GM19397 (cell line): ENCODE data around the gene STXBP3.

Source experiments
- ATAC-seq: cut with Tn5 transposase; IDR thresholded peaks from one replicate; pipeline ENCODE4 v1.9.1; 2021; ENCODE audit warnings: mild to moderate bottlenecking, moderate library complexity; ENCODE audit not compliant: unreplicated experiment

Gene STXBP3

GRCh38 chr1:108801101-108801500 is 54.6 kb downstream of the STXBP3 start:
- no peak for ATAC-seq

- ATAC-seq = no peak
Observed at GRCh38 chr1:108803548-108803947, 57.1 kb downstream of the STXBP3 start.

- ATAC-seq = no peak
Observed at GRCh38 chr1:108808438-108808837, 62.0 kb downstream of the STXBP3 start.

GRCh38 chr1:108811611-108812010 is 65.1 kb downstream of the STXBP3 start:
- no peak for ATAC-seq

GRCh38 chr1:108813326-108813725 is 66.9 kb downstream of the STXBP3 start:
- ATAC-seq = no peak

GRCh38 chr1:108814343-108815125 is 68.1 kb downstream of the STXBP3 start:
- no peak for ATAC-seq

GRCh38 chr1:108815566-108815965 is 69.1 kb downstream of the STXBP3 start:
- ATAC-seq = no peak

GRCh38 chr1:108816049-108816893 is 69.8 kb downstream of the STXBP3 start:
- no peak for ATAC-seq

GRCh38 chr1:108817016-108817415 is 70.5 kb downstream of the STXBP3 start:
- no peak for ATAC-seq

- ATAC-seq = no peak
Observed at GRCh38 chr1:108817811-108818210, 71.3 kb downstream of the STXBP3 start.

GRCh38 chr1:108819878-108820277 is 73.4 kb downstream of the STXBP3 start:
- ATAC-seq = no peak

GRCh38 chr1:108823632-108824031 is 77.2 kb downstream of the STXBP3 start:
- ATAC-seq = no peak

- ATAC-seq = no peak
Observed at GRCh38 chr1:108824051-108824450, 77.6 kb downstream of the STXBP3 start.

GRCh38 chr1:108826081-108826635 is 79.7 kb downstream of the STXBP3 start:
- ATAC-seq = no peak

- no peak for ATAC-seq
Observed at GRCh38 chr1:108828074-108828961, 81.8 kb downstream of the STXBP3 start.

GRCh38 chr1:108829498-108829916 is 83.0 kb downstream of the STXBP3 start:
- ATAC-seq = no peak

GRCh38 chr1:108830119-108831008 is 83.9 kb downstream of the STXBP3 start:
- no peak for ATAC-seq

GRCh38 chr1:108831225-108831624 is 84.8 kb downstream of the STXBP3 start:
- ATAC-seq = no peak

GRCh38 chr1:108832929-108833328 is 86.5 kb downstream of the STXBP3 start:
- ATAC-seq = no peak

GRCh38 chr1:108841703-108842102 is 95.2 kb downstream of the STXBP3 start:
- ATAC-seq = no peak
